Measurements from ENCODE around the gene SLC5A5.
"Not testable (repeated sequence)": the region's sequence is repeated elsewhere in the genome, so short reads cannot be mapped to it uniquely, and the experiment has no call there.

The SLC5A5 gene

DNA sequence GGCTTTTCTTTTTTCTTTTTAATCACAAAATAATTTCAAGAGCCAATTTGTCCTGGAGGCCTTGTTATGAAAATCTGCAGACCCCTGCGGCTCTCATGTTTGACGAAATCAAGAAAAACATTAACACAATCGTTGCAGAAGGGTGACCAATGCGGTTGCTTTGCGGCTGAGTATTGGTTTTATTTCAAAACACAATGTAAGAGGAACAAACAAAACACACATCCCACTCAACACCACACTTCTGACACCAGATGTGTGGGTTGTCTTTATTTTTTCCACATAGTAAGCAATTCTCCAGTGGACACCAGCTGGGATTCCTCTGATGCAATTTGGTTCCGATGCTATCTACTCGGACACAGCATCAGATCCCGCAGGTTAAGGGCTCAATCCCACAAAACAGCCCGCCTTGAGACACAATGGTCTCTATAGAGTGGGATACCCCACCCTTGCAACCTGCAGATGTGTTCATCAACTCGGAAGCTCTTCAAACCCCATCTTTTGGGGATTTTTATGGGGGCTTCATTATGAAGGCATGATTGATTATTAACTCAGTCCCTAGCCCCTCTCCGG, 39.1 kb downstream of the SLC5A5 start:
- no peaks in the 10 kb centered on the region for H3K36me3 ChIP-seq (replicated peaks; ENCODE audit: low read depth, low read length)
- no peak overlapping the region for H2AFZ ChIP-seq (ENCODE audit: low read depth, low read length)
- H3K4me1 ChIP-seq (ENCODE audit: low read length), result no peaks in the 10 kb centered on the region
- no peak overlapping the region for H3K9ac ChIP-seq (ENCODE audit: low read length)
- peaks cover 9% of the 10 kb centered on the region for H3K27me3 ChIP-seq (ENCODE audit: low read depth, low read length)
- no peak overlapping the region for H3K4me3 ChIP-seq (ENCODE audit: low read length)
- no peak for TF ChIP-seq EZH2phosphoT487 (IDR thresholded peaks at IDR 0.05; ENCODE audit: low read depth)
- TF ChIP-seq, protein P1, sequence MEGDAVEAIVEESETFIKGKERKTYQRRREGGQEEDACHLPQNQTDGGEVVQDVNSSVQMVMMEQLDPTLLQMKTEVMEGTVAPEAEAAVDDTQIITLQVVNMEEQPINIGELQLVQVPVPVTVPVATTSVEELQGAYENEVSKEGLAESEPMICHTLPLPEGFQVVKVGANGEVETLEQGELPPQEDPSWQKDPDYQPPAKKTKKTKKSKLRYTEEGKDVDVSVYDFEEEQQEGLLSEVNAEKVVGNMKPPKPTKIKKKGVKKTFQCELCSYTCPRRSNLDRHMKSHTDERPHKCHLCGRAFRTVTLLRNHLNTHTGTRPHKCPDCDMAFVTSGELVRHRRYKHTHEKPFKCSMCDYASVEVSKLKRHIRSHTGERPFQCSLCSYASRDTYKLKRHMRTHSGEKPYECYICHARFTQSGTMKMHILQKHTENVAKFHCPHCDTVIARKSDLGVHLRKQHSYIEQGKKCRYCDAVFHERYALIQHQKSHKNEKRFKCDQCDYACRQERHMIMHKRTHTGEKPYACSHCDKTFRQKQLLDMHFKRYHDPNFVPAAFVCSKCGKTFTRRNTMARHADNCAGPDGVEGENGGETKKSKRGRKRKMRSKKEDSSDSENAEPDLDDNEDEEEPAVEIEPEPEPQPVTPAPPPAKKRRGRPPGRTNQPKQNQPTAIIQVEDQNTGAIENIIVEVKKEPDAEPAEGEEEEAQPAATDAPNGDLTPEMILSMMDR (IDR thresholded peaks at IDR 0.05; ENCODE audit: low read depth, low read length), result no peak
- no peak overlapping the region for H3K27ac ChIP-seq (ENCODE audit: low read length)
- no peaks in the 10 kb centered on the region for H4K20me1 ChIP-seq (ENCODE audit: insufficient read depth, low read length)
- no peak overlapping the region for H3K4me2 ChIP-seq (ENCODE audit: low read length)
- H3K79me2 ChIP-seq (ENCODE audit: low read length), result no peaks in the 10 kb centered on the region
- H3K9me3 ChIP-seq (ENCODE audit: insufficient read depth, low read length), result no peaks in the 10 kb centered on the region

DNA sequence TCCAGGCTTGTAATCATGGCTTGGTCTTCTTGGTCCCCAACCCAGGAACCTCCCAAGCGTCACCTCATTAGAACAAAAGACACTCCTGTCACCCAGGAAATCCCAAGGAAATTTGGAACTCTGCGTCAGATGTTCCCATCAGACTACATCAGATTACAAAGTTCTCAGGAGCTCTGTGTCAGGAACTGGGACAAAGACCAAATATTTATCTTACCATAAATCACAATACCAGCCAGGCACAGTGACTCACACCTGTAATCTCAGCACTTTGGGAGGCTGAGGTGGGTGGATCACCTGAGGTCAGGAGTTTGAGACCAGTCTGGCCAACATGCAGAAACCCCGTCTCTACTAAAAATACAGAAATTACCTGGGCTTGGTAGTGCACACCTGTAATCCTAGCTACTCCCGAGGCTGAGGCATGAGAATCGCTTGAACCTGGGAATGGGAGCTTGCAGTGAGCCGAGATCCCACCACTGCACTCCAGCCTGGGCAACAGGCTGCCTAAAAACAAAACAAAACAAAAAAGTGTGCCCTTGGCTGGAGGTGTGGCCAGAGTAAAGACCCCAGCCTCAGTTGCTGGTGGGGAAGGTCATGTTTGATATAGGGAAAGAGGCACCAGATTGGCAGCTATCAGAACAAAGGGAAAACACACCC, 44.3 kb downstream of the SLC5A5 start:
- H3K79me2 ChIP-seq (ENCODE audit: low read length), result no peaks in the 10 kb centered on the region
- no peak overlapping the region for H3K9ac ChIP-seq (ENCODE audit: low read length)
- H3K4me1 ChIP-seq (ENCODE audit: low read length), result no peaks in the 10 kb centered on the region
- H4K20me1 ChIP-seq (ENCODE audit: insufficient read depth, low read length), result no peaks in the 10 kb centered on the region
- no peak overlapping the region for H3K27ac ChIP-seq (ENCODE audit: low read length)
- TF ChIP-seq, protein P1 (IDR thresholded peaks at IDR 0.05; ENCODE audit: low read depth, low read length), result no peak
- no peak for TF ChIP-seq EZH2phosphoT487 (IDR thresholded peaks at IDR 0.05; ENCODE audit: low read depth)
- no peak overlapping the region for H2AFZ ChIP-seq (ENCODE audit: low read depth, low read length)
- H3K4me2 ChIP-seq (ENCODE audit: low read length), result no peak overlapping the region
- H3K9me3 ChIP-seq (ENCODE audit: insufficient read depth, low read length), result no peaks in the 10 kb centered on the region
- no peaks in the 10 kb centered on the region for H3K36me3 ChIP-seq (replicated peaks; ENCODE audit: low read depth, low read length)
- no peak overlapping the region for H3K4me3 ChIP-seq (ENCODE audit: low read length)
- H3K27me3 ChIP-seq (ENCODE audit: low read depth, low read length), result peaks cover 14% of the 10 kb centered on the region

DNA sequence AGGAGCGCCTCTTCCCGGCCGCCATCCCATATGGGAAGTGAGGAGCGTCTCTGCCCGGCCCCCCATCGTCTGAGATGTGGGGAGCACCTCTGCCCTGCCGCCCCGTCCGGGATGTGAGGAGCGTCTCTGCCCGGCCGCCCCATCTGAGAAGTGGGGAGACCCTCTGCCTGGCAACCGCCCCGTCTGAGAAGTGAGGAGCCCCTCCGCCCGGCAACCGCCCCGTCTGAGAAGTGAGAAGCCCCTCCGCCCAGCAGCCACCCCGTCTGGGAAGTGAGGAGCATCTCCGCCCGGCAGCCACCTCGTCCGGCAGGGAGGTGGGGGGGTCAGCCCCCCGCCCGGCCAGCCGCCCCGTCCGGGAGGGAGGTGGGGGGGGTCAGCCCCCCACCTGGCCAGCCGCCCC, 46.4 kb downstream of the SLC5A5 start:
- H3K27ac ChIP-seq (ENCODE audit: low read length); H4K20me1 ChIP-seq (ENCODE audit: insufficient read depth, low read length); H3K9ac ChIP-seq (ENCODE audit: low read length); H3K9me3 ChIP-seq (ENCODE audit: insufficient read depth, low read length); H3K27me3 ChIP-seq (ENCODE audit: low read depth, low read length); H3K4me1 ChIP-seq (ENCODE audit: low read length); H3K4me2 ChIP-seq (ENCODE audit: low read length); H3K36me3 ChIP-seq (replicated peaks; ENCODE audit: low read depth, low read length); H3K79me2 ChIP-seq (ENCODE audit: low read length); H3K4me3 ChIP-seq (ENCODE audit: low read length); H2AFZ ChIP-seq (ENCODE audit: low read depth, low read length): not testable (repeated sequence)

DNA sequence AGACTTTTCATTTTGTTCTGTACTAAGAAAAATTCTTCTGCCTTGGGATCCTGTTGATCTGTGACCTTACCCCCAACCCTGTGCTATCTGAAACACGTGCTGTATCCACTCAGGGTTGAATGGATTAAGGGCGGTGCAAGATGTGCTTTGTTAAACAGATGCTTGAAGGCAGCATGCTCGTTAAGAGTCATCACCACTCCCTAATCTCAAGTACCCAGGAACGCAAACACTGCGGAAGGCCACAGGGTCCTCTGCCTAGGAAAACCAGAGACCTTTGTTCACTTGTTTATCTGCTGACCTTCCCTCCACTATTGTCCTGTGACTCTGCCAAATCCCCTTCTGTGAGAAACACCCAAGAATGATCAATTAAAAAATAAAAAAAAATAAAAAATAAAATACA, 47.4 kb downstream of the SLC5A5 start:
- H3K9ac ChIP-seq (ENCODE audit: low read length); H3K4me3 ChIP-seq (ENCODE audit: low read length); H3K27ac ChIP-seq (ENCODE audit: low read length); H3K4me1 ChIP-seq (ENCODE audit: low read length); H3K36me3 ChIP-seq (replicated peaks; ENCODE audit: low read depth, low read length); H3K9me3 ChIP-seq (ENCODE audit: insufficient read depth, low read length); H3K4me2 ChIP-seq (ENCODE audit: low read length); H3K79me2 ChIP-seq (ENCODE audit: low read length); H4K20me1 ChIP-seq (ENCODE audit: insufficient read depth, low read length); H2AFZ ChIP-seq (ENCODE audit: low read depth, low read length); H3K27me3 ChIP-seq (ENCODE audit: low read depth, low read length): not testable (repeated sequence)

DNA sequence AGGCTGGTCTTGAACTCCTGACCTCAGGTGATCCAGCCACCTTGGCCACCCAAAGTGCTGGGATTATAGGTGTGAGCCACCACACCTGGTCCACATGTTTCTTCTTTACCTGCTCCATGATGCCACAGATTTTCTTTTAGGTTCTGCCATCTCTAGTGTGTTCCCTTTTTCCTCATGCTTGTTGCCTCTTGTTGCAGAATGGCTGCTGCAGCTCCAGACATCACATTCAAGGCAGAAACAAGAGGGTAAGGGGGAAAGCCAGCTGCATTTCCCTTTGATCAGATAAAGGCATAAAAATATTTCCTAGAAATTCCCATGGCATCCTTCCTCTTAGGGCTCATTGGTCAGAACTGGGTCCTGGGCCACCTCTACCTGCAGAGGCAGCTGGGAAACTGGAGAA, 48.8 kb downstream of the SLC5A5 start:
- Histone ChIP-seq H3K4me2 (ENCODE audit: low read length) (no peak overlapping the region), H3K27ac (ENCODE audit: low read length) (no peak overlapping the region), H3K79me2 (ENCODE audit: low read length) (no peaks in the 10 kb centered on the region), H3K9ac (ENCODE audit: low read length) (no peak overlapping the region), H3K36me3 (replicated peaks; ENCODE audit: low read depth, low read length) (no peaks in the 10 kb centered on the region), H3K9me3 (ENCODE audit: insufficient read depth, low read length) (no peaks in the 10 kb centered on the region), H3K27me3 (ENCODE audit: low read depth, low read length) (peaks cover 9% of the 10 kb centered on the region), H3K4me1 (ENCODE audit: low read length) (no peaks in the 10 kb centered on the region), H3K4me3 (ENCODE audit: low read length) (no peak overlapping the region), H4K20me1 (ENCODE audit: insufficient read depth, low read length) (no peaks in the 10 kb centered on the region), H2AFZ (ENCODE audit: low read depth, low read length) (no peak overlapping the region)
- no peak for TF ChIP-seq EZH2phosphoT487 (IDR thresholded peaks at IDR 0.05; ENCODE audit: low read depth)
- TF ChIP-seq, protein P1 (IDR thresholded peaks at IDR 0.05; ENCODE audit: low read depth, low read length), result no peak
